SK-N-MC (cell line): ENCODE measurements around the gene CHRNA5.

Experiments used
- EZH2 ChIP-seq: fragments of 200-600 bp; sonication (generic); IDR thresholded peaks from one replicate; pipeline ENCODE4 v1.6.1; 2017; ENCODE audit warnings: antibody characterized with exemption
- FOXP2 ChIP-seq: optimal IDR thresholded peaks from 2 replicates; pipeline ENCODE3; 2011; ENCODE audit warnings: mild to moderate bottlenecking, moderate library complexity; ENCODE audit not compliant: insufficient read depth; ENCODE audit errors: extremely low read length, control extremely low read depth
- POLR2AphosphoS5 ChIP-seq: IDR thresholded peaks from 2 replicates; pipeline ENCODE4 v1.6.1; 2012; ENCODE audit warnings: mild to moderate bottlenecking, low read depth, low read length, borderline replicate concordance

DNA sequence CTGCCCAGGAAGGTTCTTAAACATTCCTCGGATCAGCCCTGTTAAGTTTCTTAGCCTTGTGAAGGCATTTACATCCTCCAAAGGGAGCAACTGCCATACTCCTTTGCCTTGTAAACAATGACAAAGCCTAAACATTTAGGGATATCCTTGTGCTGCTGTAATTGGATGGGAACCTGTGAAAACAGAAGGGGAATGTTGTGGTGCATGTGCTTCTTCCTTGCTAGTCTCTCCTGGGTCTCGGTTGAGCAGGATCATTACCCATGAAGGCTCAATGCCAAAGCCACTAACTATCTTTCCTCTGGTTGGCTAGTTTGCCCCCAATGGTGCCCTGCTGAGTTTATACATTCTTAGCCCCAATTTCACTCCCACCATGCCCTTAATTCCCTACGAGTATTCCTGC, 38.1 kb downstream of the CHRNA5 start:
- TF ChIP-seq POLR2AphosphoS5 (no peak), EZH2 (no peak), FOXP2 (no peak)
